Osteocyte (in vitro differentiated cells): Measurements from ENCODE around the gene PCAT7. TPM values are rescaled to one million over a fixed set of nuclear protein-coding genes. Genes with fewer than 3 reads are reported as not detected.

Experiments
- DNase-seq: peaks from one replicate; pipeline ENCODE4 v3.0.0; 2021; ENCODE audit warnings: mixed read lengths; ENCODE audit not compliant: unreplicated experiment; ENCODE audit errors: extremely low spot score
- H3K27ac Mint-ChIP-seq: one replicate; pipeline ENCODE4 v1.8.0; 2021; ENCODE audit warnings: mild to moderate bottlenecking, mixed read lengths; ENCODE audit not compliant: unreplicated experiment
- H3K27me3 Mint-ChIP-seq: one replicate; pipeline ENCODE4 v1.8.0; 2021; ENCODE audit warnings: mixed read lengths; ENCODE audit not compliant: unreplicated experiment
- H3K36me3 Mint-ChIP-seq: one replicate; pipeline ENCODE4 v1.8.0; 2021; ENCODE audit warnings: mixed read lengths; ENCODE audit not compliant: unreplicated experiment
- H3K4me1 Mint-ChIP-seq: one replicate; pipeline ENCODE4 v1.8.0; 2021; ENCODE audit warnings: mixed read lengths; ENCODE audit not compliant: unreplicated experiment
- H3K4me3 Mint-ChIP-seq: one replicate; pipeline ENCODE4 v1.8.0; 2021; ENCODE audit warnings: mild to moderate bottlenecking, moderate library complexity, mixed read lengths; ENCODE audit not compliant: unreplicated experiment
- H3K9me3 Mint-ChIP-seq: one replicate; pipeline ENCODE4 v1.8.0; 2021; ENCODE audit warnings: mixed read lengths; ENCODE audit not compliant: unreplicated experiment
- total RNA-seq: library from RNA; stranded (reverse); gene quantifications from 2 replicates; pipeline ENCODE4 v1.2.1, GENCODE V29; 2021
- TF ChIP-seq, protein P1 (sequence below): fragments of 200-600 bp; sonication (generic); IDR thresholded peaks from 2 replicates; pipeline ENCODE4 v1.5.0; 2021; ENCODE audit warnings: antibody characterized with exemption, mild to moderate bottlenecking, moderate library complexity

The PCAT7 gene
- total RNA-seq, 1 donor from 2014 or later = 14.6 TPM

DNA sequence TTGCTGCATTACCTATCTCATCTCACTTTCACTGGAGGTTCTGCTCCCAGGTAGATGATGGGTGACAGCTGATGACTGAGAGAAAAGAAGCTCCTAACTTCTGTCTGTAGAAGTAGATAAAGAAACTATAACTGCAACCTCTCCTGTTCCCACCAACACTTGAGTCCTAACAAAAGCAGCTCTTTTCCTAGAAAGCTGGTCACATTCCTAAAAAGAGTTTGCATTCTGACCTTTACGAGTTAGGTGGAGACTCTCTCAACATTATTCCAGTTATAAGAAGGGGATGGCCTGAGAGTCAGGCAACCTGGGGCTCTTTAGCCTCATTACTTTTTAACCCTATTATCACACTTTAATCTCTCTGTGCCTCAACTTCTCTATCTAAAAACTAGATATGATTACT lies 8.9 kb upstream of the PCAT7 start:
- Mint-ChIP-seq H3K4me1 (no peaks in the 10 kb centered on the region), H3K27ac (no peak overlapping the region), H3K27me3 (no peaks in the 10 kb centered on the region), H3K4me3 (no peak overlapping the region), H3K36me3 (peaks cover 2% of the 10 kb centered on the region), H3K9me3 (no peaks in the 10 kb centered on the region)
- DNase-seq = no peak
- TF ChIP-seq, protein P1, sequence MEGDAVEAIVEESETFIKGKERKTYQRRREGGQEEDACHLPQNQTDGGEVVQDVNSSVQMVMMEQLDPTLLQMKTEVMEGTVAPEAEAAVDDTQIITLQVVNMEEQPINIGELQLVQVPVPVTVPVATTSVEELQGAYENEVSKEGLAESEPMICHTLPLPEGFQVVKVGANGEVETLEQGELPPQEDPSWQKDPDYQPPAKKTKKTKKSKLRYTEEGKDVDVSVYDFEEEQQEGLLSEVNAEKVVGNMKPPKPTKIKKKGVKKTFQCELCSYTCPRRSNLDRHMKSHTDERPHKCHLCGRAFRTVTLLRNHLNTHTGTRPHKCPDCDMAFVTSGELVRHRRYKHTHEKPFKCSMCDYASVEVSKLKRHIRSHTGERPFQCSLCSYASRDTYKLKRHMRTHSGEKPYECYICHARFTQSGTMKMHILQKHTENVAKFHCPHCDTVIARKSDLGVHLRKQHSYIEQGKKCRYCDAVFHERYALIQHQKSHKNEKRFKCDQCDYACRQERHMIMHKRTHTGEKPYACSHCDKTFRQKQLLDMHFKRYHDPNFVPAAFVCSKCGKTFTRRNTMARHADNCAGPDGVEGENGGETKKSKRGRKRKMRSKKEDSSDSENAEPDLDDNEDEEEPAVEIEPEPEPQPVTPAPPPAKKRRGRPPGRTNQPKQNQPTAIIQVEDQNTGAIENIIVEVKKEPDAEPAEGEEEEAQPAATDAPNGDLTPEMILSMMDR = no peak

- Mint-ChIP-seq H3K27ac (no peak overlapping the region), H3K4me1 (peaks cover 32% of the 10 kb centered on the region), H3K27me3 (no peaks in the 10 kb centered on the region), H3K9me3 (no peaks in the 10 kb centered on the region), H3K36me3 (peaks cover 4% of the 10 kb centered on the region), H3K4me3 (no peak overlapping the region)
- TF ChIP-seq, protein P1 = no peak
- no peak for DNase-seq
These were observed 1.6 kb upstream of the PCAT7 start for GRCh38 chr9:94553029-94553938.

- no peak overlapping the region for H3K27ac Mint-ChIP-seq
- H3K9me3 Mint-ChIP-seq = no peaks in the 10 kb centered on the region
- TF ChIP-seq, protein P1 = no peak
- H3K4me1 Mint-ChIP-seq = peaks cover 32% of the 10 kb centered on the region
- no peaks in the 10 kb centered on the region for H3K27me3 Mint-ChIP-seq
- H3K4me3 Mint-ChIP-seq = no peak overlapping the region
- peaks cover 4% of the 10 kb centered on the region for H3K36me3 Mint-ChIP-seq
- no peak for DNase-seq
These were observed 825 bp upstream of the PCAT7 start for GRCh38 chr9:94554078-94554438.

GRCh38 chr9:94557376-94557775 lies 2.5 kb downstream of the PCAT7 start:
- Mint-ChIP-seq H3K36me3 (peaks cover 11% of the 10 kb centered on the region), H3K4me3 (no peak overlapping the region), H3K27ac (no peak overlapping the region), H3K4me1 (peaks cover 32% of the 10 kb centered on the region), H3K27me3 (no peaks in the 10 kb centered on the region), H3K9me3 (no peaks in the 10 kb centered on the region)
- TF ChIP-seq, protein P1 = no peak
- no peak for DNase-seq

- H3K27me3 Mint-ChIP-seq = no peaks in the 10 kb centered on the region
- no peak for DNase-seq
- H3K4me1 Mint-ChIP-seq = peaks cover 22% of the 10 kb centered on the region
- TF ChIP-seq, protein P1 = no peak
- H3K4me3 Mint-ChIP-seq = no peak overlapping the region
- H3K36me3 Mint-ChIP-seq = peaks cover 29% of the 10 kb centered on the region
- no peaks in the 10 kb centered on the region for H3K9me3 Mint-ChIP-seq
- H3K27ac Mint-ChIP-seq = no peak overlapping the region
These were observed 5.4 kb downstream of the PCAT7 start for GRCh38 chr9:94560237-94560636.
